ENCODE data around the gene KRT4. TPM values are rescaled to one million over a fixed set of nuclear protein-coding genes. Genes with fewer than 3 reads are reported as not detected.

The KRT4 gene
- total RNA-seq, 1 donor from 2014 or later = not detected

- H3K4me1 Mint-ChIP-seq = no peaks in the 10 kb centered on the region
- peaks cover 16% of the 10 kb centered on the region for H3K27me3 Mint-ChIP-seq (ENCODE audit: low read depth)
- H3K27ac Mint-ChIP-seq (ENCODE audit: unreplicated experiment) = no peak overlapping the region
- TF ChIP-seq CTCF (conservative IDR thresholded peaks at IDR 0.05) = no peak
- no peak for DNase-seq (ENCODE audit: low read depth, low spot score)
- no peak overlapping the region for H3K4me3 Mint-ChIP-seq
- no peaks in the 10 kb centered on the region for H3K36me3 Mint-ChIP-seq (ENCODE audit: low read depth)
- no peaks in the 10 kb centered on the region for H3K9me3 Mint-ChIP-seq
These were observed 7.6 kb downstream of the KRT4 start for GRCh38 chr12:52806169-52806811.

- no peak overlapping the region for H3K27ac Mint-ChIP-seq (ENCODE audit: unreplicated experiment)
- H3K9me3 Mint-ChIP-seq = no peaks in the 10 kb centered on the region
- no peak for DNase-seq (ENCODE audit: low read depth, low spot score)
- TF ChIP-seq CTCF (conservative IDR thresholded peaks at IDR 0.05) = no peak
- H3K27me3 Mint-ChIP-seq (ENCODE audit: low read depth) = peaks cover 16% of the 10 kb centered on the region
- H3K36me3 Mint-ChIP-seq (ENCODE audit: low read depth) = no peaks in the 10 kb centered on the region
- H3K4me3 Mint-ChIP-seq = no peak overlapping the region
- H3K4me1 Mint-ChIP-seq = no peaks in the 10 kb centered on the region
These were observed 8.2 kb downstream of the KRT4 start for GRCh38 chr12:52805739-52806138.

- Mint-ChIP-seq H3K4me3 (no peak overlapping the region), H3K36me3 (ENCODE audit: low read depth) (no peaks in the 10 kb centered on the region), H3K9me3 (no peaks in the 10 kb centered on the region), H3K27ac (ENCODE audit: unreplicated experiment) (no peak overlapping the region), H3K4me1 (no peaks in the 10 kb centered on the region), H3K27me3 (ENCODE audit: low read depth) (peaks cover 16% of the 10 kb centered on the region)
- TF ChIP-seq CTCF (conservative IDR thresholded peaks at IDR 0.05) = no peak
- no peak for DNase-seq (ENCODE audit: low read depth, low spot score)
These were observed 8.9 kb downstream of the KRT4 start for GRCh38 chr12:52805000-52805399.

- Mint-ChIP-seq H3K36me3 (ENCODE audit: low read depth) (no peaks in the 10 kb centered on the region), H3K27ac (ENCODE audit: unreplicated experiment) (no peak overlapping the region), H3K4me1 (no peaks in the 10 kb centered on the region), H3K9me3 (no peaks in the 10 kb centered on the region), H3K4me3 (no peak overlapping the region), H3K27me3 (ENCODE audit: low read depth) (peaks cover 3% of the 10 kb centered on the region)
- no peak for DNase-seq (ENCODE audit: low read depth, low spot score)
- no peak for TF ChIP-seq CTCF (conservative IDR thresholded peaks at IDR 0.05)
These were observed 11.5 kb downstream of the KRT4 start for GRCh38 chr12:52802442-52802841.

- H3K9me3 Mint-ChIP-seq = no peaks in the 10 kb centered on the region
- no peaks in the 10 kb centered on the region for H3K4me1 Mint-ChIP-seq
- TF ChIP-seq CTCF (conservative IDR thresholded peaks at IDR 0.05) = no peak
- no peak overlapping the region for H3K27ac Mint-ChIP-seq (ENCODE audit: unreplicated experiment)
- peaks cover 3% of the 10 kb centered on the region for H3K27me3 Mint-ChIP-seq (ENCODE audit: low read depth)
- H3K4me3 Mint-ChIP-seq = no peak overlapping the region
- no peaks in the 10 kb centered on the region for H3K36me3 Mint-ChIP-seq (ENCODE audit: low read depth)
- no peak for DNase-seq (ENCODE audit: low read depth, low spot score)
These were observed 12.1 kb downstream of the KRT4 start for GRCh38 chr12:52801773-52802172.
